ENCODE measurements around the gene ST3GAL4. TPM values are rescaled to one million over a fixed set of nuclear protein-coding genes. Genes with fewer than 3 reads are reported as not detected.

ST3GAL4 gene
- total and polyA plus RNA-seq, 9 of the 15 experiments (the other 6 are each of a cell fraction or from before 2014, with no cell fraction given) = 0.27 to 22.9 (median 10.5) TPM

GRCh38 chr11:126361400-126361799 lies 5.9 kb downstream of the ST3GAL4 start (continued):
- no peak for TF ChIP-seq YBX1 (IDR thresholded peaks at IDR 0.05)
- TF ChIP-seq SLC30A9 (CRISPR knock-in tag; IDR thresholded peaks at IDR 0.05) = no peak

- H3K9me3 ChIP-seq (replicated peaks; ENCODE audit: control insufficient read depth, insufficient read depth, low read depth, low read length) = no peaks in the 10 kb centered on the region
- H3K27ac ChIP-seq (ENCODE audit: extremely low read depth, low read depth, low read length) = no peak overlapping the region
- H3K27me3 ChIP-seq (ENCODE audit: control insufficient read depth in 2 of 2, insufficient read depth in 2 of 2, low read length in 2 of 2) = no peaks in the 10 kb centered on the region
- intact Hi-C loops (cut with micrococcal nuclease) (no loop called here), in situ Hi-C loops (cut with MboI) (no loop called here)
- no peak for FAIRE-seq
- H3K79me2 ChIP-seq (ENCODE audit: control insufficient read depth, insufficient read depth, low read length) = no peaks in the 10 kb centered on the region
- no TSS peak for BruUV-seq (replicated peaks)
- H3K9ac ChIP-seq (ENCODE audit: insufficient read depth in 1 of 2, low read depth in 2 of 2, low read length in 2 of 2) = peak overlapping the region in 1 of 2 experiments; percentile 48; a peak in 1 of 4 replicates
- H3K4me2 ChIP-seq (ENCODE audit: insufficient read depth, low read length) = no peak overlapping the region
- no peak overlapping the region for H2AFZ ChIP-seq (ENCODE audit: low read depth, low read length)
- ATAC-seq = no peak
- H4K20me1 ChIP-seq (replicated peaks; ENCODE audit: control insufficient read depth, insufficient read depth, low read length) = peaks cover 18% of the 10 kb centered on the region; the same call in 1 of the 2 replicates
- H3K4me3 ChIP-seq = no peak overlapping the region
- WGBS (ENCODE audit: insufficient coverage, low coverage, missing lambda C conversion rate) = 53% methylated on average over 9 of the region's 9 CpGs
- CTCF ChIA-PET (ENCODE audit: low intra/inter-chr PET ratio) = no interaction called here
- no peaks in the 10 kb centered on the region for H3K36me3 ChIP-seq (ENCODE audit: control insufficient read depth, insufficient read depth, low read length)
- no peaks in the 10 kb centered on the region for H3K9me1 ChIP-seq (ENCODE audit: control insufficient read depth, insufficient read depth, low read length)
- no peak for DNase-seq (ENCODE audit: extremely low read depth in 1 of 4, low spot score in 3 of 4)
- H3K4me1 ChIP-seq (replicated peaks in 1 of 2; ENCODE audit: control insufficient read depth in 2 of 2, insufficient read depth in 2 of 2, low read length in 2 of 2) = peaks cover 9 to 21% of the 10 kb centered on the region in 2 experiments; a peak in 4 of 5 replicates
- POLR2A ChIA-PET = interaction anchor here (0.6 to 1.3 kb wide), 3 partner anchors 8 to 69 kb away, joined by 3 to 5 read pairs (median 5); partner anchors contain the start of gene ST3GAL4
- no peak for TF ChIP-seq SREBF2 (CRISPR knock-in tag; IDR thresholded peaks at IDR 0.05)
- TF ChIP-seq OTX1 (CRISPR knock-in tag; IDR thresholded peaks at IDR 0.05) = no peak
- TF ChIP-seq, protein P1, sequence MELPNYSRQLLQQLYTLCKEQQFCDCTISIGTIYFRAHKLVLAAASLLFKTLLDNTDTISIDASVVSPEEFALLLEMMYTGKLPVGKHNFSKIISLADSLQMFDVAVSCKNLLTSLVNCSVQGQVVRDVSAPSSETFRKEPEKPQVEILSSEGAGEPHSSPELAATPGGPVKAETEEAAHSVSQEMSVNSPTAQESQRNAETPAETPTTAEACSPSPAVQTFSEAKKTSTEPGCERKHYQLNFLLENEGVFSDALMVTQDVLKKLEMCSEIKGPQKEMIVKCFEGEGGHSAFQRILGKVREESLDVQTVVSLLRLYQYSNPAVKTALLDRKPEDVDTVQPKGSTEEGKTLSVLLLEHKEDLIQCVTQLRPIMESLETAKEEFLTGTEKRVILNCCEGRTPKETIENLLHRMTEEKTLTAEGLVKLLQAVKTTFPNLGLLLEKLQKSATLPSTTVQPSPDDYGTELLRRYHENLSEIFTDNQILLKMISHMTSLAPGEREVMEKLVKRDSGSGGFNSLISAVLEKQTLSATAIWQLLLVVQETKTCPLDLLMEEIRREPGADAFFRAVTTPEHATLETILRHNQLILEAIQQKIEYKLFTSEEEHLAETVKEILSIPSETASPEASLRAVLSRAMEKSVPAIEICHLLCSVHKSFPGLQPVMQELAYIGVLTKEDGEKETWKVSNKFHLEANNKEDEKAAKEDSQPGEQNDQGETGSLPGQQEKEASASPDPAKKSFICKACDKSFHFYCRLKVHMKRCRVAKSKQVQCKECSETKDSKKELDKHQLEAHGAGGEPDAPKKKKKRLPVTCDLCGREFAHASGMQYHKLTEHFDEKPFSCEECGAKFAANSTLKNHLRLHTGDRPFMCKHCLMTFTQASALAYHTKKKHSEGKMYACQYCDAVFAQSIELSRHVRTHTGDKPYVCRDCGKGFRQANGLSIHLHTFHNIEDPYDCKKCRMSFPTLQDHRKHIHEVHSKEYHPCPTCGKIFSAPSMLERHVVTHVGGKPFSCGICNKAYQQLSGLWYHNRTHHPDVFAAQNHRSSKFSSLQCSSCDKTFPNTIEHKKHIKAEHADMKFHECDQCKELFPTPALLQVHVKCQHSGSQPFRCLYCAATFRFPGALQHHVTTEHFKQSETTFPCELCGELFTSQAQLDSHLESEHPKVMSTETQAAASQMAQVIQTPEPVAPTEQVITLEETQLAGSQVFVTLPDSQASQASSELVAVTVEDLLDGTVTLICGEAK (IDR thresholded peaks at IDR 0.05) = no peak
- TF ChIP-seq, protein P1 (CRISPR knock-in tag; IDR thresholded peaks at IDR 0.05) = no peak
- no peak for TF ChIP-seq SIN3B (IDR thresholded peaks at IDR 0.05; ENCODE audit: low read depth)
- TF ChIP-seq, protein P2, sequence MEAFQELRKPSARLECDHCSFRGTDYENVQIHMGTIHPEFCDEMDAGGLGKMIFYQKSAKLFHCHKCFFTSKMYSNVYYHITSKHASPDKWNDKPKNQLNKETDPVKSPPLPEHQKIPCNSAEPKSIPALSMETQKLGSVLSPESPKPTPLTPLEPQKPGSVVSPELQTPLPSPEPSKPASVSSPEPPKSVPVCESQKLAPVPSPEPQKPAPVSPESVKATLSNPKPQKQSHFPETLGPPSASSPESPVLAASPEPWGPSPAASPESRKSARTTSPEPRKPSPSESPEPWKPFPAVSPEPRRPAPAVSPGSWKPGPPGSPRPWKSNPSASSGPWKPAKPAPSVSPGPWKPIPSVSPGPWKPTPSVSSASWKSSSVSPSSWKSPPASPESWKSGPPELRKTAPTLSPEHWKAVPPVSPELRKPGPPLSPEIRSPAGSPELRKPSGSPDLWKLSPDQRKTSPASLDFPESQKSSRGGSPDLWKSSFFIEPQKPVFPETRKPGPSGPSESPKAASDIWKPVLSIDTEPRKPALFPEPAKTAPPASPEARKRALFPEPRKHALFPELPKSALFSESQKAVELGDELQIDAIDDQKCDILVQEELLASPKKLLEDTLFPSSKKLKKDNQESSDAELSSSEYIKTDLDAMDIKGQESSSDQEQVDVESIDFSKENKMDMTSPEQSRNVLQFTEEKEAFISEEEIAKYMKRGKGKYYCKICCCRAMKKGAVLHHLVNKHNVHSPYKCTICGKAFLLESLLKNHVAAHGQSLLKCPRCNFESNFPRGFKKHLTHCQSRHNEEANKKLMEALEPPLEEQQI (IDR thresholded peaks at IDR 0.05) = no peak
- no peak for TF ChIP-seq SMARCE1 (IDR thresholded peaks at IDR 0.05)
- no peak for TF ChIP-seq LEF1 (IDR thresholded peaks at IDR 0.05)
These were observed 7.6 kb downstream of the ST3GAL4 start for GRCh38 chr11:126362879-126363655.

Measured in K562 (cell line).